Colonic mucosa (tissue), 4 donors: ENCODE measurements around the gene AGRP. TPM values are rescaled to one million over a fixed set of nuclear protein-coding genes. Genes with fewer than 3 reads are reported as not detected.

Experiments used
- DNase-seq: peaks from one replicate; pipeline ENCODE4 v3.0.0-alpha.2; 2020
- H3K27ac ChIP-seq: fragments of 200-600 bp; one replicate; pipeline ENCODE4 v1.8.0; 2021
- H3K27me3 ChIP-seq: fragments of 200-600 bp; one replicate; pipeline ENCODE4 v1.8.0; 2021
- H3K36me3 ChIP-seq: fragments of 200-600 bp; one replicate; pipeline ENCODE4 v1.8.0; 2021
- H3K4me1 ChIP-seq: fragments of 200-600 bp; one replicate; pipeline ENCODE4 v1.8.0; 2021; ENCODE audit warnings: mild to moderate bottlenecking
- H3K4me3 ChIP-seq: fragments of 200-600 bp; one replicate; pipeline ENCODE4 v1.8.0; 2021
- H3K9ac ChIP-seq, 2 donors: one replicate each; pipeline ENCODE4 v1.7.0; 2013; ENCODE audit warnings: control low read depth in 2 of 2, low read depth in 2 of 2, low read length in 2 of 2
- H3K9me3 ChIP-seq: fragments of 200-600 bp; one replicate; pipeline ENCODE4 v1.8.0; 2021
- intact Hi-C: fragments of 100-400 bp; cut with DNase I; formaldehyde crosslinking; loops from one replicate; pipeline ENCODE4 v1.14.1; 2022
- total RNA-seq, 2 donors: library from RNA; stranded (reverse); fragmentation: NEBNext Ultra II Directional in 1 of 2; extraction: Animal tissue kit (Norgen Biotek cat#: 25700) in 1 of 2; gene quantifications; one replicate each; pipeline ENCODE4 v1.2.1, GENCODE V29; 2021
- TF ChIP-seq, protein P1 (sequence below): fragments of 200-600 bp; IDR thresholded peaks from one replicate; pipeline ENCODE4 v1.8.0; 2022; ENCODE audit warnings: antibody characterized with exemption, mild to moderate bottlenecking
- donor health status: healthy.
- donor health status: DM: no; HTN: no; CAD: no.
- donor health status: DM: no; HTN: no; CAD: no.

AGRP gene
- total RNA-seq, 2 donors from 2014 or later: not detected

DNA sequence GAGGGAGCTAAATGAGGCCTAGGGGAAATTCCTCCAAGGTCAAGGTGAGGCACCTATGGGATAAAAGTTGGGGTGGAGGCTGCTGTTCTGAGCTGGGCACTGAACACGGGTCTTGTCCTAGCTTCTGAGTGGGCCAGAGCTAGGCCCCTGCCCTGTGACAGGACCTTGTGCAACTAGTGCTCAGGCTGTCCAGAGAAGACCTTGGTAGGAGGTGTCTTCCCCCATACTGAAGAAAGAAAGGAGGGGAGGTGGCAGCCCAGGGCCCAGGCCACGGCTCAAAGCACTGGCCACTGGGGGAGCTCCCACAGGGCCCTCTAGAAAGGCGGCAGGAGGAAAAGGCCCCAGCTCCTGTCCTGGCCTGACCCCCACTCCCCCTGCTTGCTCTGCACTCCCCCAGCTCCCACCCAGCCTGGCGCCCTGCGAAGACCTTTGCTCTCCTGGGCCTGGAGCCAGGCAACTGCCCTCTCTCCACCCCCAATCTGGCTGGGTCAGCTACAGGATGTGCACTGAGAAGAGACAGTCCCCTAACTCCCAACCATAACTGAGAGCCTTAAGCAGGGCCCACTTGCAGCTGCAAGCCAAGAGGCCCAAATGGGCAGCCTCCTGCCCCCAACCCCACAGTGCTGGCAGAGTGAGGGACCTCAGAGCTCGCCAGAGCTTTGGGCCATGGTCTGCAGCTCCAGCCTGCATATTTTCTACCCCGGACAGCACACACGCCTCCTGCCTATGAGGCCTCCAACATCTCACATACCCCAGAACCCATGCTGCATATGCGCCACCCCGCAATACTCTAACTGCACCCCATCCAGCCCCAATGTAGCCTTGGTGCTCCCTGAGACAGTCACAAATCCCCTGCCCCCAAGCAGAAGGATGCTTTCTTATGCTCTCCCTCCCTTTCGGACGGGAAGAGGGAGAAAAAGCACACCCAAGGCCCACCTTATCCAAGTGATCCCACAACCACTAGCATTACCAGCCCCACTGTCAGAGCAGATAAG lies 37.1 kb downstream of the AGRP start:
- peak; percentile 80 for DNase-seq
- intact Hi-C loops: no loop called here
- Histone ChIP-seq H3K4me1 (peaks cover 59% of the 10 kb centered on the region), H3K4me3 (no peak overlapping the region), H3K27ac (peak overlapping the region; percentile 73), H3K9me3 (no peaks in the 10 kb centered on the region), H3K27me3 (no peaks in the 10 kb centered on the region), H3K36me3 (no peaks in the 10 kb centered on the region), H3K9ac (peak overlapping the region; percentile 28 to 79)
- TF ChIP-seq, protein P1, sequence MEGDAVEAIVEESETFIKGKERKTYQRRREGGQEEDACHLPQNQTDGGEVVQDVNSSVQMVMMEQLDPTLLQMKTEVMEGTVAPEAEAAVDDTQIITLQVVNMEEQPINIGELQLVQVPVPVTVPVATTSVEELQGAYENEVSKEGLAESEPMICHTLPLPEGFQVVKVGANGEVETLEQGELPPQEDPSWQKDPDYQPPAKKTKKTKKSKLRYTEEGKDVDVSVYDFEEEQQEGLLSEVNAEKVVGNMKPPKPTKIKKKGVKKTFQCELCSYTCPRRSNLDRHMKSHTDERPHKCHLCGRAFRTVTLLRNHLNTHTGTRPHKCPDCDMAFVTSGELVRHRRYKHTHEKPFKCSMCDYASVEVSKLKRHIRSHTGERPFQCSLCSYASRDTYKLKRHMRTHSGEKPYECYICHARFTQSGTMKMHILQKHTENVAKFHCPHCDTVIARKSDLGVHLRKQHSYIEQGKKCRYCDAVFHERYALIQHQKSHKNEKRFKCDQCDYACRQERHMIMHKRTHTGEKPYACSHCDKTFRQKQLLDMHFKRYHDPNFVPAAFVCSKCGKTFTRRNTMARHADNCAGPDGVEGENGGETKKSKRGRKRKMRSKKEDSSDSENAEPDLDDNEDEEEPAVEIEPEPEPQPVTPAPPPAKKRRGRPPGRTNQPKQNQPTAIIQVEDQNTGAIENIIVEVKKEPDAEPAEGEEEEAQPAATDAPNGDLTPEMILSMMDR: no peak

DNA sequence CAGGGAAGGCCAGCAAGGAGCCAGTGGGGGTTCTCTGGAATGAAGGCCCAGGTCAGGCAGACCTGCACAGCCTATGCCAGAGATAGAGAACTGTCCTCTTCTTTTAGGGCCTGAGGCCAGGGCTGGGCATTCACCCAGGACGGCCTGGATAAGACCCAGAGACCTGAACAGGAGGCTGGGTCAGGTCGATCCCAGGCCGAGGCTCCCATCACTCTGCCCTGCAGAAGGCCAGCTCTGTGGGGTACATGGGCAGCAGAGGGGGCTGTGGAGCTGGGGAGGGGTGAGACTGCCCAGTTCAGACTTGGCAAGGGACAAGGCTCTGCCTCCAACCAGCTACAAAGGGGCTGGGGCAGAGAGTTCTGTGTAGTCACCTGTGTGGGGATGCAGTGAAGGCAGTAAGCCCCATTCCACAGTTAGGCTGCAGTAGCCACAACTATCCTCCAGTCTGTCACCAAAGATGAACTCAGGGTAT lies 37.9 kb downstream of the AGRP start:
- Histone ChIP-seq H3K4me1 (peaks cover 59% of the 10 kb centered on the region), H3K9ac (peak overlapping the region in 1 of 2 donors; percentile 79), H3K27me3 (no peaks in the 10 kb centered on the region), H3K27ac (peak overlapping the region; percentile 18), H3K4me3 (no peak overlapping the region), H3K36me3 (no peaks in the 10 kb centered on the region), H3K9me3 (no peaks in the 10 kb centered on the region)
- TF ChIP-seq, protein P1: no peak
- no peak for DNase-seq
- intact Hi-C loops: no loop called here

DNA sequence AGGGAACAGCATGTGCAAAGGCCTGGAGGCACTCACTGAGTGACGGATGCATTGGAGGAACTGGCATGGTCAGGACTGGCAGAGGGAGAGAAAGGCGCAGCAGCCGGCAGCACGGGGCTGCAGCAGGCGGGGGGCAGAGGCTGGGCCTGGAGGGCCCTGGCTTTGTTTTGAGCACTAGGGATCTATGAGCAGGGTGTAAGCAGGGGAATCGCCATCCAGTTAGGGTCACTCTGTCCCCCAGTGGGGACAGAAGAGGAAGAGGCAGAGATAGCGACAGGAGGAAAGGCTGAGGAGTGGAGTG lies 38.3 kb downstream of the AGRP start:
- H3K4me3 ChIP-seq: no peak overlapping the region
- peak overlapping the region in 1 of 2 donors; percentile 79 for H3K9ac ChIP-seq
- TF ChIP-seq, protein P1: no peak
- H3K36me3 ChIP-seq: no peaks in the 10 kb centered on the region
- no peak for DNase-seq
- peaks cover 59% of the 10 kb centered on the region for H3K4me1 ChIP-seq
- no peaks in the 10 kb centered on the region for H3K27me3 ChIP-seq
- no peaks in the 10 kb centered on the region for H3K9me3 ChIP-seq
- intact Hi-C loops: no loop called here
- no peak overlapping the region for H3K27ac ChIP-seq

DNA sequence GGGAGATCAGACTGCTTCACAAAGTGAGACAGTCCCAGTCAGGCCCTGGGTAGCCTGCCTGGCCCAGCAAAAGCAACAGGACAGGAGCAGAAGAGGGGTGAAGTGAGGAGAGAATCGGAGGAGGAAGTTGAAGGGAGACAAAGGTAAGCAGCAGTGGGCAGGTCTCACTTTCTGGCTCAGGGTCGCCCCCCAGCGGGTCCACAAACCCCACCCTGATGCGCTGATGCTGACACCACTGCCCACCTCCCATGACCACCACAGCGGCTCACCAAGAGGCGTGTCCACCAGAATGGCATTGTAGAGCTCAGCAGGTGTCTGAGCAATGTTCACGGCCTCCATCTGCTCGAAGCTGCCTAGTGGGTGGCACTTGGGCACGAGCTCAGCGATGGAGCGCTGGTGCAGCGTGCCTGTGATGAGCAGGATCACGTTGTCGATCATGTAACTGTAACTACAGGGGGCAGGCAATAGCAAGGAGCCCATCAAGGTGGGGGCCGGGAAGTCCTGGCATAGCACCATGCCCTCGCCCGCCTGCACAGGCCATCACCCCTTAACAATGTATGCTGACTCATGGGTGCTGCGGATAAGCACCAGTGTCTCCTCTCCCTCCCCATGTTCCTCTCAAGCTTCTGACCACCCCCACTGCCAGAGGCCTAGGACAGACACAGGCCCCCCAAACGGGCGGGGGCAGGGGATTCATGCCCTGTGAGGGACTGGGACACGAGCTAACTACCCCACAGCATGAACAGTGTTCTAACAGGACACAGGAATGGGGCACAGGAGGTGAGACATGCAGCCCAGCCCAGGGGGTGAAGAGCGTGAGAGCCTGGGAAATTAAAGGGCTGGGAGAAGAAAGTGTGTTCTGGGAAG lies 38.9 kb downstream of the AGRP start:
- no peaks in the 10 kb centered on the region for H3K9me3 ChIP-seq
- no peak overlapping the region for H3K27ac ChIP-seq
- TF ChIP-seq, protein P1: no peak
- peaks cover 59% of the 10 kb centered on the region for H3K4me1 ChIP-seq
- intact Hi-C loops: no loop called here
- no peak overlapping the region for H3K4me3 ChIP-seq
- peak overlapping the region; percentile 9 to 79 for H3K9ac ChIP-seq
- H3K36me3 ChIP-seq: no peaks in the 10 kb centered on the region
- no peak for DNase-seq
- no peaks in the 10 kb centered on the region for H3K27me3 ChIP-seq

DNA sequence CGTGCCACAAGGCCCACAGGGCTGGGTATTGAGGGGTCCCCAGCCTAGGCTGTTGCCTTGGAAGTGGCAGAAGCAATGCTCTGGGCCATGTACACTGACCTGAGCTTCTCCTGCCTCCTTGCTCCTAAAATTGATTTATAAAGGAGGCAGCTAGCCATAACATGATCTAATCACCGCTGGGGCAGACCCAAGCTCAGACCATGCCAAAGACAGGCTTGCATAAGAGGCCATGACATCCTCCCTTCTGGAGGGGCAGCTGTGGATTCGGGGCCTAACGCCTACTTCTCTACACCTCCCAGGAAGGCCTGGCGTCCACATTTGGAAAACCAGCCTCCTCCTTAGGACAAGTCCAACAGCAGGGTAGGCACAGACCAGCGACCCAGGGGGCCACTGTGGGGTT lies 40.1 kb downstream of the AGRP start:
- H3K4me3 ChIP-seq: no peak overlapping the region
- peaks cover 52% of the 10 kb centered on the region for H3K4me1 ChIP-seq
- no peaks in the 10 kb centered on the region for H3K36me3 ChIP-seq
- TF ChIP-seq, protein P1: no peak
- H3K9me3 ChIP-seq: no peaks in the 10 kb centered on the region
- peak overlapping the region; percentile 36 for H3K27ac ChIP-seq
- H3K27me3 ChIP-seq: no peaks in the 10 kb centered on the region
- DNase-seq: no peak
- intact Hi-C loops: no loop called here
- peak overlapping the region in 1 of 2 donors; percentile 79 for H3K9ac ChIP-seq
